ENCODE data around the gene AUTS2. TPM values are rescaled to one million over a fixed set of nuclear protein-coding genes. Genes with fewer than 3 reads are reported as not detected.

AUTS2 gene
- total RNA-seq, 1 experiment from 2014 or later, result 256 TPM

DNA sequence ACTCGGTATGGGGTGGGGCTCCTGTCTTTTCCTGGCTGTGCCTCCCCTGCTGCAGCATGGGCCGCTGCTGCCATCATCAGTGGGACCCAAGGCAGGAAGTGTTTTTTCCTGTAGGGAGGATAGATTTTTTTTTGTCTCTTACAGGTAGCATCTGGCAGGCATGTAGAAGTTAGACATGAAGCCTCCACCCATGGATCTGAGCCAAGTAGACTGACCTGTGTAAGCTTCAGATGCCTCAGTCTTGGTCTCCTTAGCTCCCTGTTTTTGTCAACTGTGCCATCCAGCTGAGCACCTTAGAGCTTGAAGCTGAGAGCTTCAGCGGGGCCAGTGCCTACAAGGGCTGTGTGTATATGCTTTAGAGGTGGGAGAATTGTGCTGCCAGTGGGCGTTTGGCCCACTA is 93.5 kb downstream of the AUTS2 start:
- Histone ChIP-seq H3K4me1 (ENCODE audit: insufficient read depth, low read length) (no peaks in the 10 kb centered on the region), H2BK120ac (ENCODE audit: low read depth, low read length, poor library complexity, severe bottlenecking) (no peak overlapping the region), H3K9ac (ENCODE audit: extremely low read depth, insufficient read length, low read length) (no peak overlapping the region), H2BK15ac (ENCODE audit: low read depth, low read length) (no peak overlapping the region), H3K18ac (ENCODE audit: insufficient read length, low read depth, low read length) (no peak overlapping the region), H2BK20ac (ENCODE audit: low read depth, low read length, poor library complexity, severe bottlenecking) (no peak overlapping the region), H2BK12ac (ENCODE audit: insufficient read length, low read depth, low read length) (no peak overlapping the region), H2BK5ac (ENCODE audit: insufficient read length, low read length) (no peak overlapping the region), H3K27ac (ENCODE audit: insufficient read length, low read depth, low read length) (no peak overlapping the region), H2AFZ (ENCODE audit: low read length) (no peak overlapping the region), H3K9me3 (ENCODE audit: control insufficient read depth, low read depth, low read length) (no peaks in the 10 kb centered on the region), H3K27me3 (ENCODE audit: insufficient read depth, low read length) (no peaks in the 10 kb centered on the region), H3K23ac (ENCODE audit: insufficient read length, low read depth, low read length) (no peak overlapping the region), H2AK5ac (ENCODE audit: insufficient read length, low read length) (no peak overlapping the region), H4K91ac (ENCODE audit: insufficient read length, low read depth, low read length) (no peak overlapping the region), H3K23me2 (ENCODE audit: insufficient read length, low read depth, low read length, poor library complexity, severe bottlenecking) (no peaks in the 10 kb centered on the region), H3K79me2 (ENCODE audit: insufficient read depth, low read length) (no peaks in the 10 kb centered on the region; the same call in 1 of the 2 replicates), H3K14ac (ENCODE audit: insufficient read depth, low read length) (no peak overlapping the region), H4K5ac (ENCODE audit: insufficient read length, low read depth, low read length) (no peak overlapping the region), H3T11ph (ENCODE audit: low read length) (no peak overlapping the region), H4K20me1 (ENCODE audit: control insufficient read depth, insufficient read depth, insufficient read length) (no peaks in the 10 kb centered on the region), H3K4ac (ENCODE audit: low read depth, low read length) (no peak overlapping the region), H3K79me1 (ENCODE audit: insufficient read depth, low read depth, low read length, poor library complexity, severe bottlenecking) (no peaks in the 10 kb centered on the region), H4K8ac (replicated peaks; ENCODE audit: insufficient read length, low read depth, low read length) (no peak overlapping the region), H3K56ac (ENCODE audit: insufficient read length, low read depth, low read length) (no peak overlapping the region), H3K4me2 (ENCODE audit: insufficient read depth, insufficient read length, low read length) (no peak overlapping the region)
- TF ChIP-seq CTCF (conservative IDR thresholded peaks at IDR 0.05), result no peak
- Mint-ChIP-seq H3K27me3 (ENCODE audit: low read depth) (no peaks in the 10 kb centered on the region; the same call in 1 of the 2 replicates), H3K4me1 (peaks cover 3 to 9% of the 10 kb centered on the region in 2 experiments; a peak in 2 of 4 replicates), H3K36me3 (ENCODE audit: insufficient read depth in 1 of 3, low read depth in 3 of 3) (no peaks in the 10 kb centered on the region), H3K9me3 (no peaks in the 10 kb centered on the region), H3K4me3 (no peak overlapping the region), H3K27ac (no peak overlapping the region)
- WGBS (ENCODE audit: extremely low coverage, insufficient read length, low lambda C conversion rate), result no CpG with 5 or more reads among the region's 4 CpGs
- no peak for DNase-seq

All from H9 (cell line).